Esophagus squamous epithelium (tissue), 5 donors: ENCODE measurements around the gene SPEF2. TPM values are rescaled to one million over a fixed set of nuclear protein-coding genes. Genes with fewer than 3 reads are reported as not detected.
"Not testable (repeated sequence)": the region's sequence is repeated elsewhere in the genome, so short reads cannot be mapped to it uniquely, and the experiment has no call there.

Experiments
- DNase-seq: peaks from one replicate; lab custom pipeline; 2025; lab: John Stamatoyannopoulos, UW
- H3K27ac ChIP-seq, 4 donors: fragments of 200-600 bp; sonication (generic); one replicate each; pipeline ENCODE4 v1.5.1; 2016 to 2019; ENCODE audit warnings: mild to moderate bottlenecking in 1 of 4
- H3K27me3 ChIP-seq, 4 donors: fragments of 200-600 bp; sonication (generic); 1 replicate in 3 of 4; 2 replicates in 1 of 4; pipeline versions ENCODE4 v1.5.1 to v1.6.0; 2017 to 2021; ENCODE audit warnings: antibody characterized with exemption in 1 of 4
- H3K36me3 ChIP-seq, 3 donors: fragments of 200-600 bp; sonication (generic); one replicate each; pipeline ENCODE4 v1.5.1; 2016 to 2019
- H3K4me1 ChIP-seq, 3 donors: fragments of 200-600 bp; sonication (generic); one replicate each; pipeline ENCODE4 v1.5.1; 2017 to 2019
- H3K4me3 ChIP-seq, 4 donors: fragments of 200-600 bp; sonication (generic); 1 replicate in 3 of 4; 2 replicates in 1 of 4; pipeline ENCODE4 v1.5.1; 2016 to 2019; ENCODE audit warnings: mild to moderate bottlenecking in 2 of 4, moderate library complexity in 1 of 4
- H3K9me3 ChIP-seq, 3 donors: fragments of 200-600 bp; sonication (generic); one replicate each; pipeline ENCODE4 v1.5.1; 2016 to 2019
- CTCF ChIP-seq, 6 experiments: fragments of 450-650 bp in 4 of 6; fragments of 200-600 bp in 2 of 6; sonication (generic) in 2 of 6; IDR thresholded peaks; one replicate each; pipeline ENCODE4 v1.5.1; 2016 to 2019; ENCODE audit warnings: antibody characterized with exemption in 6 of 6, mild to moderate bottlenecking in 4 of 6, moderate library complexity in 4 of 6
- POLR2A ChIP-seq, 4 donors: fragments of 450-650 bp; IDR thresholded peaks; one replicate each; pipeline ENCODE4 v1.6.1; 2017; ENCODE audit warnings: antibody characterized with exemption in 4 of 4, mild to moderate bottlenecking in 4 of 4, moderate library complexity in 3 of 4
- WGBS, 2 donors: methylation state at CpG; one replicate each; pipeline ENCODE4 v1.1.5; 2018; 5-methylcytosine and 5-hydroxymethylcytosine counted together
- intact Hi-C: fragments of 100-400 bp; cut with DNase I; formaldehyde crosslinking; loops from one replicate; pipeline ENCODE4 v1.15.0; 2022
- total RNA-seq, 4 donors: library from RNA; depleted of rRNA; stranded (reverse); fragments of >200 nt; gene quantifications; one replicate each; pipeline ENCODE4 v1.1.0, GENCODE V29; 2016
- donor health status: DM: yes; HTN: yes; CAD: no.

SPEF2 gene
- total RNA-seq, 4 donors from 2014 or later: 1.2 to 6.1 (median 3.0) TPM

GRCh38 chr5:35835796-35836742 lies 218.4 kb downstream of the SPEF2 start:
- no peak for DNase-seq
- Histone ChIP-seq H3K27ac (no peak overlapping the region), H3K9me3 (no peaks in the 10 kb centered on the region), H3K27me3 (no peaks in the 10 kb centered on the region), H3K4me3 (no peak overlapping the region), H3K36me3 (no peaks in the 10 kb centered on the region), H3K4me1 (no peaks in the 10 kb centered on the region)
- 59 to 66% methylated on average over 7 of the region's 7 CpGs for WGBS, 2 donors
- intact Hi-C loops: no loop called here
- no peak for TF ChIP-seq POLR2A (IDR thresholded peaks at IDR 0.05)
- no peak for TF ChIP-seq CTCF (IDR thresholded peaks at IDR 0.05)

GRCh38 chr5:35838370-35839042 lies 220.8 kb downstream of the SPEF2 start:
- no peak for DNase-seq
- Histone ChIP-seq H3K4me1 (no peaks in the 10 kb centered on the region), H3K4me3 (no peak overlapping the region), H3K36me3 (no peaks in the 10 kb centered on the region), H3K27me3 (no peaks in the 10 kb centered on the region), H3K27ac (no peak overlapping the region), H3K9me3 (no peaks in the 10 kb centered on the region)
- TF ChIP-seq CTCF (IDR thresholded peaks at IDR 0.05) (no peak), POLR2A (IDR thresholded peaks at IDR 0.05) (no peak)
- 80 to 86% methylated on average over 5 of the region's 5 CpGs for WGBS, 2 donors
- intact Hi-C loops: no loop called here

- no peak for DNase-seq
- intact Hi-C loops: no loop called here
- Histone ChIP-seq H3K4me1 (no peaks in the 10 kb centered on the region), H3K27ac (no peak overlapping the region), H3K36me3 (no peaks in the 10 kb centered on the region), H3K9me3 (peaks cover 0 to 13% (median 3%) of the 10 kb centered on the region in 3 donors), H3K27me3 (no peaks in the 10 kb centered on the region), H3K4me3 (no peak overlapping the region)
- TF ChIP-seq POLR2A (IDR thresholded peaks at IDR 0.05) (no peak), CTCF (IDR thresholded peaks at IDR 0.05) (no peak)
Observed at GRCh38 chr5:35842856-35843255, 225.2 kb downstream of the SPEF2 start.

GRCh38 chr5:35845508-35845907 lies 227.8 kb downstream of the SPEF2 start:
- H3K27ac ChIP-seq, DNase-seq, H3K27me3 ChIP-seq, H3K36me3 ChIP-seq, H3K4me1 ChIP-seq, H3K4me3 ChIP-seq, intact Hi-C loops: not testable (repeated sequence)
- 57 to 75% methylated on average over 2 of the region's 2 CpGs for WGBS, 2 donors
- H3K9me3 ChIP-seq: peaks cover 0 to 13% (median 3%) of the 10 kb centered on the region in 3 donors

GRCh38 chr5:35847491-35847890 lies 229.8 kb downstream of the SPEF2 start:
- peaks cover 0 to 13% (median 3%) of the 10 kb centered on the region in 3 donors for H3K9me3 ChIP-seq
- DNase-seq: no peak
- H3K27ac ChIP-seq: no peak overlapping the region
- TF ChIP-seq POLR2A (IDR thresholded peaks at IDR 0.05) (no peak), CTCF (IDR thresholded peaks at IDR 0.05) (no peak)
- H3K36me3 ChIP-seq: no peaks in the 10 kb centered on the region
- intact Hi-C loops: no loop called here
- no peak overlapping the region for H3K4me3 ChIP-seq
- no peaks in the 10 kb centered on the region for H3K27me3 ChIP-seq
- H3K4me1 ChIP-seq: peaks cover 0 to 10% (median 0%) of the 10 kb centered on the region in 3 donors
